Measurements from ENCODE around the gene TRAF3. TPM values are rescaled to one million over a fixed set of nuclear protein-coding genes. Genes with fewer than 3 reads are reported as not detected.

Gene TRAF3
- total RNA-seq, 1 experiment from 2014 or later: 37.6 TPM

DNA sequence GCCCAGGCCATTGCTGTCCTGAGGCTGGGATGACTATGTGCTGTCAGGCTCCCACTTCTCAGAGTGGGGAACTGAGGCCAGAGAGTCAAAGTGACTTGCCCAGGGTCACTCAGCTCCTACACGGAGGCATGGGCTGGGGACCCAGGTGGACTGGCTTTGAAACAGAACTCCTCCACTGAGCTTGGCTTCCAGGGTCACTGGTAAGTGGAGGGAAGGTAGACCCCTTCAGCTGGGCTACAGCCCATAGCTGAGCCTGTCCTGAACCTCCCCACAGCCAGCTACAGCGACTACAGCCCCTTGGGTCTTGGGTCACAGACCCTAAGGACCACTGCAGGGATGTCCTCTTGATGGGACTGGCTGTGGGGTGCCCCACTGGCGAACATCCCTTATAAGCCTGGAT lies 40.3 kb upstream of the TRAF3 start:
- intact Hi-C loops (cut with micrococcal nuclease; ENCODE audit: unreplicated experiment) (no loop called here), in situ Hi-C loops (cut with HindIII; ENCODE audit: low pct_unique_long_range_greater_than_20kb, low sequenced_read_pairs) (no loop called here)
- TF ChIP-seq TCF7L2 (IDR thresholded peaks at IDR 0.05; ENCODE audit: low read depth, low read length): no peak
- TF ChIP-seq, protein P1, sequence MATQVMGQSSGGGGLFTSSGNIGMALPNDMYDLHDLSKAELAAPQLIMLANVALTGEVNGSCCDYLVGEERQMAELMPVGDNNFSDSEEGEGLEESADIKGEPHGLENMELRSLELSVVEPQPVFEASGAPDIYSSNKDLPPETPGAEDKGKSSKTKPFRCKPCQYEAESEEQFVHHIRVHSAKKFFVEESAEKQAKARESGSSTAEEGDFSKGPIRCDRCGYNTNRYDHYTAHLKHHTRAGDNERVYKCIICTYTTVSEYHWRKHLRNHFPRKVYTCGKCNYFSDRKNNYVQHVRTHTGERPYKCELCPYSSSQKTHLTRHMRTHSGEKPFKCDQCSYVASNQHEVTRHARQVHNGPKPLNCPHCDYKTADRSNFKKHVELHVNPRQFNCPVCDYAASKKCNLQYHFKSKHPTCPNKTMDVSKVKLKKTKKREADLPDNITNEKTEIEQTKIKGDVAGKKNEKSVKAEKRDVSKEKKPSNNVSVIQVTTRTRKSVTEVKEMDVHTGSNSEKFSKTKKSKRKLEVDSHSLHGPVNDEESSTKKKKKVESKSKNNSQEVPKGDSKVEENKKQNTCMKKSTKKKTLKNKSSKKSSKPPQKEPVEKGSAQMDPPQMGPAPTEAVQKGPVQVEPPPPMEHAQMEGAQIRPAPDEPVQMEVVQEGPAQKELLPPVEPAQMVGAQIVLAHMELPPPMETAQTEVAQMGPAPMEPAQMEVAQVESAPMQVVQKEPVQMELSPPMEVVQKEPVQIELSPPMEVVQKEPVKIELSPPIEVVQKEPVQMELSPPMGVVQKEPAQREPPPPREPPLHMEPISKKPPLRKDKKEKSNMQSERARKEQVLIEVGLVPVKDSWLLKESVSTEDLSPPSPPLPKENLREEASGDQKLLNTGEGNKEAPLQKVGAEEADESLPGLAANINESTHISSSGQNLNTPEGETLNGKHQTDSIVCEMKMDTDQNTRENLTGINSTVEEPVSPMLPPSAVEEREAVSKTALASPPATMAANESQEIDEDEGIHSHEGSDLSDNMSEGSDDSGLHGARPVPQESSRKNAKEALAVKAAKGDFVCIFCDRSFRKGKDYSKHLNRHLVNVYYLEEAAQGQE (IDR thresholded peaks at IDR 0.05; ENCODE audit: insufficient read depth in 1 of 2, low read depth in 2 of 2, low read length in 1 of 2): no peak
- no peak for TF ChIP-seq SIN3A (IDR thresholded peaks at IDR 0.05; ENCODE audit: borderline replicate concordance, insufficient read depth, low read depth, low read length)
- TF ChIP-seq, protein P2, sequence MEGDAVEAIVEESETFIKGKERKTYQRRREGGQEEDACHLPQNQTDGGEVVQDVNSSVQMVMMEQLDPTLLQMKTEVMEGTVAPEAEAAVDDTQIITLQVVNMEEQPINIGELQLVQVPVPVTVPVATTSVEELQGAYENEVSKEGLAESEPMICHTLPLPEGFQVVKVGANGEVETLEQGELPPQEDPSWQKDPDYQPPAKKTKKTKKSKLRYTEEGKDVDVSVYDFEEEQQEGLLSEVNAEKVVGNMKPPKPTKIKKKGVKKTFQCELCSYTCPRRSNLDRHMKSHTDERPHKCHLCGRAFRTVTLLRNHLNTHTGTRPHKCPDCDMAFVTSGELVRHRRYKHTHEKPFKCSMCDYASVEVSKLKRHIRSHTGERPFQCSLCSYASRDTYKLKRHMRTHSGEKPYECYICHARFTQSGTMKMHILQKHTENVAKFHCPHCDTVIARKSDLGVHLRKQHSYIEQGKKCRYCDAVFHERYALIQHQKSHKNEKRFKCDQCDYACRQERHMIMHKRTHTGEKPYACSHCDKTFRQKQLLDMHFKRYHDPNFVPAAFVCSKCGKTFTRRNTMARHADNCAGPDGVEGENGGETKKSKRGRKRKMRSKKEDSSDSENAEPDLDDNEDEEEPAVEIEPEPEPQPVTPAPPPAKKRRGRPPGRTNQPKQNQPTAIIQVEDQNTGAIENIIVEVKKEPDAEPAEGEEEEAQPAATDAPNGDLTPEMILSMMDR (IDR thresholded peaks at IDR 0.05): no peak
- TF ChIP-seq POLR2AphosphoS5 (IDR thresholded peaks at IDR 0.05; ENCODE audit: low read depth, low read length): no peak
- H3K27ac ChIP-seq (ENCODE audit: low read length): no peak overlapping the region
- H3K36me3 ChIP-seq (ENCODE audit: control insufficient read depth, insufficient read depth, low read length): no peaks in the 10 kb centered on the region
- DNase-seq (ENCODE audit: low read depth, low spot score) (no peak), ATAC-seq (no peak)
- no peaks in the 10 kb centered on the region for H3K27me3 ChIP-seq (ENCODE audit: control insufficient read depth, insufficient read depth, low read length)
- CTCF ChIA-PET: no interaction called here
- POLR2A ChIA-PET: no interaction called here
- H3K9me3 ChIP-seq (ENCODE audit: control insufficient read depth, insufficient read depth, low read depth, low read length): no peaks in the 10 kb centered on the region
- no TSS peak for BruUV-seq (replicated peaks)
- H3K4me1 ChIP-seq (ENCODE audit: control insufficient read depth, insufficient read depth, low read length): no peaks in the 10 kb centered on the region
- no peak overlapping the region for H3K4me3 ChIP-seq (ENCODE audit: low read depth in 2 of 2, low read length in 2 of 2)

DNA sequence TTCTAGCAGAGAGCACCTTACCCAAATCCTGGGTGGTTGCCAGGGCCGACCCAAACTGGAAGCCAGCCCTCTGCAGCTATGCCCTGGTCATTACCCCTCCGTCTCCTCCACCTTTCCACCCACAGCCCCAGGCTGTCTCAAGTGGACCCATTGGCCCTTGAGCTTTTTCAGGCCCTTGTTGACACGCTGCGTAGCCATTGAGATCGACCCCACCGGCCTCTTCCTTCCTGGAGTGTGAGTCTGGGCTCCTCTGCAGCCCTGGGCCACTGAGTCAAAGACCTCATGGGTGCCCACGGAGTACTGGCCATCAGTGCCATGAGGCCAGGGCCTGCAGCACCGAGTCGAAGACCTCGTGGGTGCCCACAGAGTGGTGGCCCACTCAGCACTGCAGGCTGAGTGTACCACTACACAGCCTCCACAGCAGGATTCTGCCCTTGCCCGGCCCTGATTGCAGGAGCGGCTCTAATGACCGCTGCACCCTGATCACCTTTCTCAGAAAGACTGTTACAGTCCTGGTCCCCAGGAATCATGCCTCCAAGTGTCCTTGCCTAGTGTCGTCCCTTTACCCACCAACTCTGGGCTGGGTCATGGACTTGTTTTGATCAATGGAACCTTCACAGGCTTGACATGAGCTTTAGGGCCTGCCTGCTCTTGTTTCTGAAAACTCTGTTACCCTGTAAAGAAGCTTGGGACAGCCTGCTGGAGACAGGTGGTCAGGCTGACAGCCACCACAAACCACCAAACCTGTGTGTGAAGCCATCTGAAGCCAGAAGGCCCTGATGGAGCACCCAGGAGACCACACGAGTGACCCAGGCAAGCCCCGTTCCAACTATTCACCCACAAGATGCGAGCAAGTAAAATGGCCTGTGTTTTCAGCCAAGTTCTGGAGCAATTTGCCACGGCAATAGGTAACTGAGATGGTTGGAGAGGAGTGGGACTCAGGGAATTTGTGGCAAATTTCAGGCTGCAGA lies 39.6 kb upstream of the TRAF3 start:
- CTCF ChIA-PET: no interaction called here
- TF ChIP-seq, protein P1 (IDR thresholded peaks at IDR 0.05; ENCODE audit: insufficient read depth in 1 of 2, low read depth in 2 of 2, low read length in 1 of 2): no peak
- TF ChIP-seq POLR2AphosphoS5 (IDR thresholded peaks at IDR 0.05; ENCODE audit: low read depth, low read length): no peak
- TF ChIP-seq TCF7L2 (IDR thresholded peaks at IDR 0.05; ENCODE audit: low read depth, low read length): no peak
- TF ChIP-seq SIN3A (IDR thresholded peaks at IDR 0.05; ENCODE audit: borderline replicate concordance, insufficient read depth, low read depth, low read length): no peak
- TF ChIP-seq, protein P2 (IDR thresholded peaks at IDR 0.05): no peak
- no peak overlapping the region for H3K27ac ChIP-seq (ENCODE audit: low read length)
- no peaks in the 10 kb centered on the region for H3K27me3 ChIP-seq (ENCODE audit: control insufficient read depth, insufficient read depth, low read length)
- in situ Hi-C loops (cut with HindIII; ENCODE audit: low pct_unique_long_range_greater_than_20kb, low sequenced_read_pairs) (no loop called here), intact Hi-C loops (cut with micrococcal nuclease; ENCODE audit: unreplicated experiment) (no loop called here)
- no peaks in the 10 kb centered on the region for H3K9me3 ChIP-seq (ENCODE audit: control insufficient read depth, insufficient read depth, low read depth, low read length)
- ATAC-seq (no peak), DNase-seq (ENCODE audit: low read depth, low spot score) (no peak)
- H3K4me3 ChIP-seq (ENCODE audit: low read depth in 2 of 2, low read length in 2 of 2): no peak overlapping the region
- BruUV-seq (replicated peaks): no TSS peak
- POLR2A ChIA-PET: no interaction called here
- no peaks in the 10 kb centered on the region for H3K36me3 ChIP-seq (ENCODE audit: control insufficient read depth, insufficient read depth, low read length)
- no peaks in the 10 kb centered on the region for H3K4me1 ChIP-seq (ENCODE audit: control insufficient read depth, insufficient read depth, low read length)

Data from Panc1 (cell line).